Activated CD8-positive, alpha-beta memory T cell treated with anti-CD3 and anti-CD28 coated beads for 1 hour (primary cell): Measurements from ENCODE around the gene CFP.
"Not testable (repeated sequence)": the region's sequence is repeated elsewhere in the genome, so short reads cannot be mapped to it uniquely, and the experiment has no call there.

Source experiments
- DNase-seq, 2 donors: peaks; one replicate each; pipeline ENCODE4 v3.0.0-alpha.2; 2020; ENCODE audit warnings: low read depth in 1 of 2; ENCODE audit errors: extremely low read depth in 1 of 2

Gene CFP

GRCh38 chrX:47607091-47607490 is 22.6 kb downstream of the CFP start:
- DNase-seq: no peak

GRCh38 chrX:47605024-47605423 is 24.7 kb downstream of the CFP start:
- DNase-seq: no peak

GRCh38 chrX:47603125-47603524 is 26.6 kb downstream of the CFP start:
- DNase-seq: not testable (repeated sequence)

GRCh38 chrX:47597222-47597621 is 32.5 kb downstream of the CFP start:
- DNase-seq: no peak

GRCh38 chrX:47596256-47596655 is 33.5 kb downstream of the CFP start:
- DNase-seq: no peak

- DNase-seq: no peak
These were observed 33.9 kb downstream of the CFP start for GRCh38 chrX:47595716-47596251.

GRCh38 chrX:47593522-47593921 is 36.2 kb downstream of the CFP start:
- no peak for DNase-seq

- DNase-seq: no peak
These were observed 38.7 kb downstream of the CFP start for GRCh38 chrX:47590984-47591383.

- DNase-seq: no peak
These were observed 41.6 kb downstream of the CFP start for GRCh38 chrX:47587906-47588735.

- DNase-seq: no peak
These were observed 42.4 kb downstream of the CFP start for GRCh38 chrX:47587091-47587891.

GRCh38 chrX:47586043-47586787 is 43.5 kb downstream of the CFP start:
- no peak for DNase-seq

- DNase-seq: no peak
These were observed 44.5 kb downstream of the CFP start for GRCh38 chrX:47585273-47585672.

- DNase-seq: no peak
These were observed 45.0 kb downstream of the CFP start for GRCh38 chrX:47584714-47585113.

GRCh38 chrX:47583240-47583861 is 46.4 kb downstream of the CFP start:
- DNase-seq: no peak

- DNase-seq: peak; percentile 55 to 62
These were observed 47.7 kb downstream of the CFP start, which contains the start of gene TIMP1 for GRCh38 chrX:47581731-47582647. Gene TIMP1 (plus strand): TSS chrX:47582436. CDS start chrX:47583416, 980 bp downstream.

- no peak for DNase-seq
These were observed 50.2 kb downstream of the CFP start for GRCh38 chrX:47579537-47579936.

GRCh38 chrX:47578692-47579091 is 51.0 kb downstream of the CFP start:
- DNase-seq: no peak

GRCh38 chrX:47577901-47578300 is 51.8 kb downstream of the CFP start:
- no peak for DNase-seq

- no peak for DNase-seq
These were observed 52.3 kb downstream of the CFP start for GRCh38 chrX:47577424-47577823.
